IPS-NIHi7 (cell line): ENCODE results near the gene SIX3.

ENCODE experiments used
- DNase-seq: peaks from one replicate; pipeline ENCODE4 v3.0.0; 2012; ENCODE audit warnings: mixed read lengths; ENCODE audit errors: extremely low spot score

The SIX3 gene

DNA sequence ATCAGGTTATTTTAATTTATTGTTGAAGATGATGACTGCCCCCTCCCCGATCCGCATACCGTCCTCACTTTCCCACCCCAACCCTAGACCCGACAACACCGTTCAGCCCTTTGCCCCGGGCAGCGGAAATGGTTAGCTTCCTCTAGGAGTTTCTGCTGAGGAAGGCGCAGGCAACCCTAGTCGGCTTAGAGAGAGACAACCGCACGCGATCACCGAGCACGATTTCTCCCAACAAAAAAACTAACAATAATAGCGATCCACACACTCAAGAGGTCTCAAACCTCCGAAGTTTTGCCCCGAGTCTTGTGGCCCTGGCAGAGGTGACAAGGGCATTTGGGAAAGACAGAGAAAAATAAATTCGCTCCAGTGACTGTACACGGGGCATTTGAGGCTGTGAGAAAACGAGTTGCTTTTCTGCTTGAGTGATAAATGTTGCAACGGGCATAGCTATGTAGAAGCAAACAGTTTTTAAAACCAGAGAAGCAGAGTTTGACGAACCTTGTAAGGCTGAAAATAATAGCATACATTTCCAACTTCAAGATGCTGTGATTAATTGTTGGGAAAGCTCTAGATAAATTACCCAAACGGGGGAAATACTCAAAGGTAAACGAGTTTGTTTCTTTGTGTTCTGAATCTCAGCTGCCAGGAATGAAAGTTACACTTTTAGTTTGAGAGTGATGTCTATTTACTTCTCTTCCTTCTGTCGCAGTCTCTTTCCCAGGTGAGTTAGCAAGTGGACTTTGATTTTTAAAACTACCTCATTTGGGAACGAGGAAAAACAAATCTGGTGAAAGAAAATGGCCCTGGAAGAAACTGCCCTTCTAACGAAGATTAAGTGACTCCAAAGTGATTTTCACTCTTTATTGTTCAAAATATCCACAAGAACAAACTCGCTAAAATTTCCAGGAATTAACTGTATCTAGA, 11.0 kb upstream of the SIX3 start:
- no peak for DNase-seq

- no peak for DNase-seq
Observed at GRCh38 chr2:44931198-44931780, 10.2 kb upstream of the SIX3 start.

GRCh38 chr2:44932079-44932478, 9.4 kb upstream of the SIX3 start:
- no peak for DNase-seq

- DNase-seq = no peak
Observed at GRCh38 chr2:44932564-44933392, 8.7 kb upstream of the SIX3 start.

GRCh38 chr2:44933434-44933951, 8.0 kb upstream of the SIX3 start:
- DNase-seq = no peak

- DNase-seq = no peak
Observed at GRCh38 chr2:44934038-44934982, 7.2 kb upstream of the SIX3 start.

DNA sequence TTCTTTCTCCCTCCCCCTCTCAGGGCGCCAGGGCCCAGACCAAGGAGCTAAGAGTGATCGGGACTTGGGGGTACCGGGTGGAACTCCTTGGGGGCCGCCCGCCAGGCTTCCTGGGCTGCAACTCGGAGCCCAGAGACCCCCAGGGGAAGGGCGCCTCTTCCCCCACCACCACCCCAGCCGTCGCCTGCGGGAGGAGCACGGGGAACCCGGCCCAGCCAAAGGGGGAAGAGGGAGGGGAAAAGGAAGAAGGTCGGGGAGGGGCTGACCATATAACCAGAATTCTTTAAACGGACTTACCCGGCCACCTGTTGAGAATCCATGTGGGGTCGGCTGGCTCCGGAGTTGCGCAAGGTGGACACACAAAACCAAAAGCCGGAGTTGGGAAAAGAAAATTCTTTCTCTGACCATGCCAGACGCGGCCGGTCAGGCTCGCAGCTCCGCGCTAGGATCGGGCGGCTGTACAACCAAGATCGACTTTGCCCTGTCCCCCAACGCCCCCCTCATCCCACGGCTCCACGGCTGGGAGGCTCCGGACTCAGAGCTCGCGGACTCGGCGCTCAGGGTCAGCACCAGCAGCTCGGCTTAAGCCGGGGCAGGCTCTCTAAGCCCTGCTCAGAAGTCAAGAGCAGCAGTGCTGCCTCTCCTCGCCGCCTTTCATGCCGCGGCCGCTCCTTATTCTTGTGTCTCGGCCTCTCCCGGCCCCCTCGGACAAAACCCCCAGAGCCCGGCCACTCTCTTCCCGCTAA, 6.3 kb upstream of the SIX3 start:
- DNase-seq = no peak

- DNase-seq = no peak
Observed at GRCh38 chr2:44935729-44936098, 5.8 kb upstream of the SIX3 start.

GRCh38 chr2:44936275-44936674, 5.2 kb upstream of the SIX3 start:
- no peak for DNase-seq

- no peak for DNase-seq
Observed at GRCh38 chr2:44936715-44937687, 4.5 kb upstream of the SIX3 start.

DNA sequence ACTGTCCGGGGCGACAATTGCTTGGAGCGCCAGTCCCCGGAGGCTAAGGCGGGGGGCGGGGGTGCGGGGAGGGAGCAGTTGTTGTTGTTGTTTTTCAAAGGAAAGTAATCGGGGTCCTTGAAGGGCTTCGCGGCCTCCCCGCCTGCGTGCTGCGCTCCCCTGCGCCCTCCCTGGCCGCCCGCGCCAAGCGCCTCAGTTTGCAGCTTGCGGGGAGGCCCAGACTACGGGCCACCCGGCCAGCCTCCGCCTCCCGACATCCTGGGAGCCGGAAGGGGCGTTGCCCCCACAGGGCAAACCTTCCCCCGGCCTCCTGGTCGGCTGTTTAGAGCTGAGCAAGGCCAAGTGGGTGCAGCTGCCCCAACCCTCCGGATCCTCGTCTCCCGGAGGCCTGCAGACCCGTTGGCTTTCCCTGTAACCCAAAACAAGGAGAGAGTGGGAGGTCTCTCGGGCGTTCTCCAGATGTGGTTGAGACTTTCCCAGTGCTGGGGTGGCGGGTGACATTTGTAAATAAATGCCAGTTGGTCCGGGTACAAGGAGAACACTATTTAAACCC, 3.7 kb upstream of the SIX3 start:
- DNase-seq = no peak

DNA sequence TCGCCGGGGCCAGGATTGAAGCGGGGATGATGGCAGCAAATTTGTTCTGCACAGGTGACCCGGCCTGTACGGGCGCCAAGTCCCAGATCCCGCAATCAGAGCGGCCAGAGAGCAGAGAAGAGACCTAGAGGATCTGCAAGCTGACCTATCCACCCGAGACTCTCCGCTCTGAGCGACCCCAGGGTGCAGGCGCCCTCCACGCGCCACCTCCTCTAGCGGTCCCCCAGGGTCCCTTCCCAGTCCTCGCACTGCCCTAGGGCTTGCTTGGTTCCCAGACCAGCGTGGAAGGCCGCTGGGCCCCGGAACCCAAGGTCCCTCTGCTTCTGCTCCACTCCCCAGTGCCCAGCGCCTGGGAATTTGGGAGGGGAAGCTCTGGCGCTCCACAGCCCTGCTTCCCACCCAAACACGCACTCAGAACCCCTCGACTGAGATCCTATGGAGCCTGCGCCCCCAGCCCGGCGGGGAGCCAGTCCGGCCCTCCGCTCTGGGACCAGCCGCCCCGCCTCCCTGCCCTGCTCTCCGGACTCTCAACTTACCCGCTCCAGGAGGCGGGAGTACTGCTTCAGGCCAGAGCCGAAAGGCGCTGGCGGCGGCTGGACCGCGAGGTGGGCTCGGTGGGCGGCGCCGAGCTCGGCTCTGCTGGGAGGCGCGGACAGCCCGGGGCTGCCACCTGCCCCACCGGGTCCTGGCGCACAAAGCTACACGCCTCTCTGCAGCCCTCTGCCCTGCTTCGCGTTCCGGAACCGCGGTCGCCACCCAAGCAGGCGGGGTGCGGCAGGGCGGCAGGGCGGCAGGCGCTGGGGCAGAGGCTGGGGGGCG, 3.0 kb upstream of the SIX3 start:
- DNase-seq = no peak

DNA sequence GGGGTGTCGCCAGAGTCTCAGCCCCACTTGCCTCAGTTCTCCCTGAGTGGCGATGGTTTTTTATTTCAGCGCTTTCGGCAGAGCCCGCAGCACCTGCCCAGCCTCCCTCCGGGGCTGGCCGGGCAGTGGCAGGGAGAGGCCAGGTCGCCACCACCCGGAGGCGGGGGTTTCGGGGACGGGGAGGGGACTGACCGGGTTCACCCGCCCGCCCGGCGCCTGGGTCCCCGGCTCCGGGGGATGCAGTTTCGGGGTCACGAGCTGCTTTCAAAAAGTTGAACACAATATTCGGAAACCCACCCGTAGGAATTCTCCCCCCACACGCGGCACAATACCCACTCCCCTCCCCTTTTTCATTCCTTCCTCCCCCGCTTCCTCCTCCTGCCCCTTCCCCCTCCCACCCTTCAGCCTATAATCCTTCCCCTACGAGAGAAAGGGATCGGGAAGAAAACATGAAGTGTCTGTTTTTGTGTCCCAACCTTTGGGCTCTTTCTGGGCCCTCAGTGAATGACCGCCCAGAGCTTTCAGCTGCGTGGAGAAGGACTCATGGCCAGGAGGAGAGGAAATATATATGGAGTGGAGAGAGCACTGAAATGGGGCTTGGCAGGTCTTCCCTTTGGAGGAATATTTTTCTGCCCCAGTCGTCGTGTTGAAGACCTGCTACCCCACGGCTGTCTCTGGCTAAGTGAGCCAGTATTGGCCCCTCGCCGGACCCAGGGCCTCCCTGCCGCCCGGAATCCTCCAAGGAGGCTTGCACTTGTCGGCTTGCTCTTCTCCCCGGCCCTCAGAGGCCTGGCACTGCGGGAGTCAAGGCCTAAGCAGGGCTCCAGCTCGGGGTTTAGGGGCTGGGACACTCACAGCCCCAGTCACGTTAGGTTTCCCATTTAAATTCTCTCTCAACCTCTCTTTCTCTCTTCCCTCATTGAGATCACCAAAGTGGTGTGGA, 2.1 kb upstream of the SIX3 start:
- DNase-seq = no peak

DNA sequence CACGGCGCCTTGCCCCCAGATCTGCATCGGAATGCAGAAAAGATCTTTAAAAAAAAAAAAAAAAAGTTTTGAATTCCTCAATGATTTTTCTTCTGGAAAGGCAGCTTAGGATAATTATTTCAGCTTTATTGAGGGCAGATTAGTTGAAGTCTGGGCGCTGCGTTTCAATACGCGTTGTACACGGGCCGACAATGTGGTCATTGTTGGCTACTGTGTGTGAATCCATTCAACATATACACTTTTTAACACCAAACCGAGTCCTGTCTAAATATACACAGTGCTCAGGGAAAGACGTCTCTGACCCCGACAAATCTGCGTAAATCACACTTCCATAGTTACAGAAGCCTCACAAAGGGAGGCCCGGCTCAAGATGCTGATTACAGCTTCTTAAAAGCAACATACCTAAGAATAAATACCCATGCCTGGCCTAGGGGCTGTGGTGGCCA, 1.4 kb upstream of the SIX3 start:
- no peak for DNase-seq

DNA sequence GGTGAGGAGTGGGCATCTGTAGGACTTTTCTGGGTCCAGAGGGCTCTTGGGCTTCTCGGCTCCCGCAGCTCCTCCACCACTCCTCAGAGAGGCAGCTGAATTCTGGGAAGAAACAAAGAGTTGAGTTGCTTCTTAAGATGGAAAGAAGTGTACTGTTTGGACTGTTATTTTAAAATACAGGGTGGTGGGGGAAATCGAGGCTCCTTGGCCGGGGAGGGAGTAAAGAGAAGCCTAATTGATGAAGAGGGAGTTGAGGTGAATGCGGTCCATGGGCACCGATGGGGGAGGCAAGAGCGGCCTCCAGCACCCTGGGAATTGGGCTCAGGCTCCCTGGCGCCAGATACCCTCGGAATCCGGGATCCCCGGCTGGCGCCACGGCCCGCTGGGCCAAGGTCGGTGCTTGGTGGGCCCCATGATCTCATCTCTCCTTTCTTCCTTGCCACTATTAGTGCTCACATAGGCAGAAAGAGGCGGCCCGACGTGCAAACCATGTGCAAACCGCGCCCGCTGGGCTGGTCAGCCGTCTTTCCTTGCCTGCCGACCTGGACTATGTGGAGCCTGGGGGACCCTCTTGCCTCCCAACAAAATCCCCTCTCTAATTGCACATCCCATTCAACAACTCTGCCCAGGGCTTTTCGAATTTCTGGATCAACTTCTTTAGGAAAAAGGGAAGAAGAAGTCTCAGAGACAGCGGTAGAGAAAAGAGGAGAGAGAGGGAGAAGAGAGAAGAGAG, 604 bp upstream of the SIX3 start:
- DNase-seq = no peak
